ENCODE data around the gene ADAMTS8. TPM values are rescaled to one million over a fixed set of nuclear protein-coding genes. Genes with fewer than 3 reads are reported as not detected.

The ADAMTS8 gene
- total and polyA plus RNA-seq, 2 experiments from 2014 or later, result 3.8 to 6.6 TPM

GRCh38 chr11:130381317-130381716 is 47.1 kb downstream of the ADAMTS8 start:
- Histone ChIP-seq H3K27ac (no peak overlapping the region), H3K4me3 (no peak overlapping the region), H3K27me3 (no peaks in the 10 kb centered on the region), H3K36me3 (no peaks in the 10 kb centered on the region), H3K4me1 (ENCODE audit: low read depth) (peaks cover 12% of the 10 kb centered on the region), H3K9me3 (ENCODE audit: low read depth) (no peaks in the 10 kb centered on the region)
- peak; percentile 17 to 45 for DNase-seq (ENCODE audit: low read depth in 1 of 2, low spot score in 1 of 2)
- peak; percentile 6 for TF ChIP-seq CTCF (IDR thresholded peaks at IDR 0.05; ENCODE audit: low read depth, low read length)

GRCh38 chr11:130380778-130381177 is 47.6 kb downstream of the ADAMTS8 start:
- no peak for DNase-seq (ENCODE audit: low read depth in 1 of 2, low spot score in 1 of 2)
- H3K4me3 ChIP-seq, result no peak overlapping the region
- no peak overlapping the region for H3K27ac ChIP-seq
- H3K36me3 ChIP-seq, result no peaks in the 10 kb centered on the region
- no peak for TF ChIP-seq CTCF (IDR thresholded peaks at IDR 0.05; ENCODE audit: low read depth, low read length)
- no peaks in the 10 kb centered on the region for H3K9me3 ChIP-seq (ENCODE audit: low read depth)
- H3K27me3 ChIP-seq, result no peaks in the 10 kb centered on the region
- H3K4me1 ChIP-seq (ENCODE audit: low read depth), result peaks cover 12% of the 10 kb centered on the region

- no peak for TF ChIP-seq CTCF (IDR thresholded peaks at IDR 0.05; ENCODE audit: low read depth, low read length)
- no peak for DNase-seq (ENCODE audit: low read depth in 1 of 2, low spot score in 1 of 2)
- no peaks in the 10 kb centered on the region for H3K9me3 ChIP-seq (ENCODE audit: low read depth)
- H3K4me1 ChIP-seq (ENCODE audit: low read depth), result peaks cover 12% of the 10 kb centered on the region
- H3K27me3 ChIP-seq, result no peaks in the 10 kb centered on the region
- H3K36me3 ChIP-seq, result no peaks in the 10 kb centered on the region
- no peak overlapping the region for H3K4me3 ChIP-seq
- H3K27ac ChIP-seq, result no peak overlapping the region
Measured at GRCh38 chr11:130379276-130379675, 49.1 kb downstream of the ADAMTS8 start.

- H3K27ac ChIP-seq, result no peak overlapping the region
- H3K4me3 ChIP-seq, result no peak overlapping the region
- H3K27me3 ChIP-seq, result no peaks in the 10 kb centered on the region
- H3K9me3 ChIP-seq (ENCODE audit: low read depth), result no peaks in the 10 kb centered on the region
- no peak for TF ChIP-seq CTCF (IDR thresholded peaks at IDR 0.05; ENCODE audit: low read depth, low read length)
- H3K4me1 ChIP-seq (ENCODE audit: low read depth), result no peaks in the 10 kb centered on the region
- no peak for DNase-seq (ENCODE audit: low read depth in 1 of 2, low spot score in 1 of 2)
- H3K36me3 ChIP-seq, result no peaks in the 10 kb centered on the region
Measured at GRCh38 chr11:130370845-130371590, 57.4 kb downstream of the ADAMTS8 start.

- Histone ChIP-seq H3K36me3 (no peaks in the 10 kb centered on the region), H3K27me3 (no peaks in the 10 kb centered on the region), H3K9me3 (ENCODE audit: low read depth) (no peaks in the 10 kb centered on the region), H3K4me1 (ENCODE audit: low read depth) (no peaks in the 10 kb centered on the region), H3K4me3 (no peak overlapping the region), H3K27ac (no peak overlapping the region)
- no peak for TF ChIP-seq CTCF (IDR thresholded peaks at IDR 0.05; ENCODE audit: low read depth, low read length)
- DNase-seq (ENCODE audit: low read depth in 1 of 2, low spot score in 1 of 2), result no peak
Measured at GRCh38 chr11:130369713-130370112, 58.7 kb downstream of the ADAMTS8 start.
